Central memory CD8-positive, alpha-beta T cell (primary cell): ENCODE measurements around the gene SHISA3.

ENCODE experiments used
- ATAC-seq: fragments of 150-1000 bp; cut with Tn5 transposase; replicated peaks from 2 replicates; pipeline ENCODE4 v1.10.0; 2022; ENCODE audit warnings: mild to moderate bottlenecking, moderate FRiP score, moderate number of reproducible peaks; ENCODE audit not compliant: poor library complexity, severe bottlenecking; ENCODE audit errors: extremely low read depth
- DNase-seq, 2 donors: peaks; one replicate each; pipeline ENCODE4 v3.0.0; 2021; ENCODE audit warnings: low spot score in 2 of 2
- H3K27ac Mint-ChIP-seq: one replicate; pipeline ENCODE4 v1.8.0; 2022; ENCODE audit warnings: low read depth, mild to moderate bottlenecking, moderate library complexity, mixed read lengths
- H3K27me3 Mint-ChIP-seq: one replicate; pipeline ENCODE4 v1.8.0; 2022; ENCODE audit warnings: mixed read lengths
- H3K36me3 Mint-ChIP-seq: one replicate; pipeline ENCODE4 v1.8.0; 2022; ENCODE audit warnings: mild to moderate bottlenecking, moderate library complexity, mixed read lengths; ENCODE audit not compliant: insufficient read depth
- H3K4me1 Mint-ChIP-seq: one replicate; pipeline ENCODE4 v1.8.0; 2022; ENCODE audit warnings: mixed read lengths
- H3K4me3 Mint-ChIP-seq: one replicate; pipeline ENCODE4 v1.8.0; 2022; ENCODE audit warnings: mild to moderate bottlenecking, moderate library complexity, mixed read lengths
- H3K9me3 Mint-ChIP-seq: one replicate; pipeline ENCODE4 v1.8.0; 2022; ENCODE audit warnings: mixed read lengths

SHISA3 gene

DNA sequence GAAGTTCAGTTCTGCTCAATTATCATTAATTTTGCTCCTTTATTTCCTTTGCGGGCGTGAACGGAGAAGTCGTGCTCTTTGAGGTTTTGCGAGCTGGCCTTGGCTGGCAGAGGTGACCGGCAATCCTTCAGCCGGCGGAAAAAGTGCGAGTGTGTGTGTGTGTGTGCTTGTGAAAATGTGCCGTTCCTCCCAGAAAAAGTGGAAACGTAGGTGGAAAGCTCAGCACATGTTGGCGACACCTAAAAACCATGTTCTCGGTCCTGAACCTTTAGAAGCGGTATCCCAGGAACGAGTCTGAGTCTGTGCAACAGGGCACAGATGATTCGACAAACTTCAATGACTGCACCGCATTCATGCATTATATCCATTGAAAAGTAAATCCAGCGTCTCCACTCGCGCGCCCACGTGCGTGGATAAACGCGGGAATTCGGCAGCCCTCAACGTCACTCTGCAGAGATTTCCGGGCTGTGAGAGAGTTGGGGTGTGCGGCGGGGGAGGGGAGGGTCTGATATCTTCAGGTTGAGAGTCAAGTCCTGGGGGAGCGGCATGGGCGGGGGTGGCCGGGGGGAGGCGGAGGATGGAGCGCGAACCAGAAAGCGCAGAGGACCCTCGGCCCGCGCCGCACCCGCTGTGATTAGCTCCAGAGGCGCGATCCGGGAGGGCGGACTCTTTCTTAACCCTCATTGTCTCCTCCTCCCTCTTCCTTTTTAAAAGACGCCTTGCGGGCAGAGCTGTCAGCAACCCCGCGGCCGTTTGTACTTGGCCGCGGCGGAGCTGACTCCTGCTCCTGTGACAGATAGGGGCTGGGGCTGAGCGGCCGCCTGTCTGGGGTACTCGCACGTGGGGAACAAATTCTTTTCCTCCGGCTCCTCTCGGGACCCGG, at the start of gene SHISA3:
SHISA3 (plus strand) TSS at position 737 of the 883 bp plus-strand sequence. CDS start 569 bp downstream, outside the sequence.
- peaks cover 67% of the 10 kb centered on the region for H3K27me3 Mint-ChIP-seq
- ATAC-seq, result no peak

DNA sequence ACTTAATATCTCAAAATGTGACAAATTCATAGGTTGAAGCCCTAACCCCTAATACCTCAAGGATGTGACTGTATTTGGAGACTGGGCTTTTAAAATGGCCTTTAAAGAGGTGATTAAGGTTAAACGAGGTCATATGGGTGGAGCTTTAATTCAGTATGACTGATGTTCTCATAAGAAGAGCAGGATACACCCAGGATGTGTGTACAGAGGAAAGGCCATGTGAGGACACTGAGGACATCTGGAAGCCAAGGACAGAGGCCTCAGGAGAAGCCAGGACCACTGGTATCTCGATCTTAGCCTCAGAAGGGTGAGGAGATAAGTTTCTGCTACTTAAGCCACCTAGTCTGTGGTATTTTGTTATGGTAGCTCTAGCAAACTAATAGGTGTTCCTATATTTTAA, 49.0 kb upstream of the SHISA3 start:
- DNase-seq (no peak), ATAC-seq (no peak)
- Mint-ChIP-seq H3K36me3 (peaks cover 2% of the 10 kb centered on the region), H3K27ac (no peak overlapping the region), H3K4me1 (no peaks in the 10 kb centered on the region), H3K27me3 (peaks cover 53% of the 10 kb centered on the region), H3K9me3 (no peaks in the 10 kb centered on the region), H3K4me3 (no peak overlapping the region)

More for the DNA sequence above, at the start of gene SHISA3:
- Mint-ChIP-seq H3K4me3 (peak within 1 kb of the TSS; percentile 77), H3K36me3 (no peaks in the 10 kb centered on the region), H3K9me3 (no peaks in the 10 kb centered on the region), H3K27ac (no peak within 1 kb of the TSS), H3K4me1 (peaks cover 35% of the 10 kb centered on the region)
- DNase-seq, result no peak

DNA sequence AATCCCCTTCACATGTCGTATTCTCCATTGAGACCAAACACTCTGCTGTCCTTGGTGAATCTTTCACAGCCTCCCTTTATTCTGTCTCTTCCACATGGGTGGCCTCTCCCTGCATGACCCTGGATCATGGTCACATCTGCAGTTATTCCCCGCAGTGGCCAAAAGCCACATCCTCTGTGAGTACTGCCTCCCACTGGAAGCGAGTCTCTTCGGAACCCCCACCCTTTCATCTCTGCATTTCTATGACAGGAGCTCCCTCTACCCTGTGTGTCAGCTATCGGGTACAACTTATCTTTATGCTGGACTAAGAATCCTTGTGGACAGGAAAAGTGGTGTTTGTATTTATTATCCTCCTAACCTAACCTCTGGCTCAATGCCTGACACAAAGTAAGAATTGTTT, 48.6 kb upstream of the SHISA3 start:
- DNase-seq (no peak), ATAC-seq (no peak)
- no peak overlapping the region for H3K27ac Mint-ChIP-seq
- H3K27me3 Mint-ChIP-seq, result peaks cover 49% of the 10 kb centered on the region
- H3K9me3 Mint-ChIP-seq, result no peaks in the 10 kb centered on the region
- H3K4me3 Mint-ChIP-seq, result no peak overlapping the region
- no peaks in the 10 kb centered on the region for H3K4me1 Mint-ChIP-seq
- peaks cover 2% of the 10 kb centered on the region for H3K36me3 Mint-ChIP-seq

DNA sequence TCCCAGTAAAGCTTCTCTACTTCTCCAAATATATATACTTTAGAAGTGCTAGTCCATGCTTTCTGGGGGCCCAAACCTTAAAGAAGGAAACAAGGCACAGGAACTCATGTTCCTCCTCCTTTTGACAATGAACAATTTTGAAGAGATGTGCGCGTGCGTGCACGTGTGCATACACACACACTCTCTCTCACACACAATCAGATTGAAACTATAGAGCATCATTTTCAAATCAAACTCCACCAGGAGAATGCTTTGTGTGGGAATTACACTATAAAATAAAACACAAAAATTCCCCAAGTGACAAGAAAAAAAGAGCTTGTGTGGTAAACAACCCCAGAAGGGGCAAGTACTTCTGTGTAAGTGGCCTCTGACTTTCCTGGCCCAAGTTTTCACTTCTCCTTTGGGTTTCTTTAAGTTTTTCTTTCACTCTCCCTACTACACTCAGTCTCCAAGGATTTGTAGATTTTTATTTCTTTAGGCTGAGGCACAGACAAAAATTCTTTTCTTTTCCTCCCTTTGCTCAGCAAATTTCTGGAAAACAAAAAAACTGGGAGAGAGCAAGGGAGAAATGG, 46.6 kb upstream of the SHISA3 start:
- H3K9me3 Mint-ChIP-seq, result no peaks in the 10 kb centered on the region
- no peak overlapping the region for H3K27ac Mint-ChIP-seq
- ATAC-seq (no peak), DNase-seq (no peak)
- H3K4me1 Mint-ChIP-seq, result no peaks in the 10 kb centered on the region
- peaks cover 57% of the 10 kb centered on the region for H3K27me3 Mint-ChIP-seq
- H3K4me3 Mint-ChIP-seq, result no peak overlapping the region
- peaks cover 2% of the 10 kb centered on the region for H3K36me3 Mint-ChIP-seq

DNA sequence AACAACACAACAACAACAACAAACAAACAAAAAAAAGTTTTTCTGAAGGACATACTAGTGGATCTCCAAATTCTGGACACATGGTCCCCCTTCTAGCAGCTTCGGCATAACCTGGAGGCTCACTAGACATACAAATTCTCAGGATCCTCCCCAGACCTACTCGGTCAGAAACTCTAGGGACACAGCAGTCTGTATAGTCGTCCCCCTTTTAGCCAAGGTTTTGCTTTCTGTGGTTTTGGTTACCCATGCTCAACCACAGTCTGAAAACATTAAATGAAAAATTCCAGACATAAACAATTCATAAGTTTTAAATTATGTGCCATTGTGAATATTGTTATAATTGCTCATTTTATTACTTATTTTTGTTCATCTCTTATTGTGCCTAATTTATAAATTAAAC, 45.2 kb upstream of the SHISA3 start:
- no peak overlapping the region for H3K4me3 Mint-ChIP-seq
- no peak overlapping the region for H3K27ac Mint-ChIP-seq
- H3K27me3 Mint-ChIP-seq, result peaks cover 71% of the 10 kb centered on the region
- peaks cover 4% of the 10 kb centered on the region for H3K4me1 Mint-ChIP-seq
- peaks cover 2% of the 10 kb centered on the region for H3K36me3 Mint-ChIP-seq
- no peaks in the 10 kb centered on the region for H3K9me3 Mint-ChIP-seq
- ATAC-seq (no peak), DNase-seq (no peak)

DNA sequence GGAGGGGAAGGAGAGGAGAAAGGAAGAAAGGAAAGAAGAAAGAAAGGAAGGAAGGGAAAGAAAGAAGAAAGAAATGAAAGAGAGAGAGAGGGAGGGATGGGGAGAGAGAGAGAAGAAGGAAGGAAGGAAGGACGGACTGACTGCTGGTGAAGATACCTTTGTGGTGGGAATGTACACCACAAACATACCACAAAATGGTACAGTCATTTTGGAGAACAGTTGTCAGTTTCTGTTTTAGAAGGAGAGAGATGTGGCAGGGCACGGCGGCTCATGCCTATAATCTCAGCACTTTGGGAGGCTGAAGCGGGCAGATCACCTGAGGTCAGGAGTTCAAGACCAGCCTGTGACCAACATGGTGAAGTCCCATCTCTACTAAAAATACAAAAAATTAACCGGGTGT, 40.0 kb upstream of the SHISA3 start:
- peaks cover 65% of the 10 kb centered on the region for H3K27me3 Mint-ChIP-seq

DNA sequence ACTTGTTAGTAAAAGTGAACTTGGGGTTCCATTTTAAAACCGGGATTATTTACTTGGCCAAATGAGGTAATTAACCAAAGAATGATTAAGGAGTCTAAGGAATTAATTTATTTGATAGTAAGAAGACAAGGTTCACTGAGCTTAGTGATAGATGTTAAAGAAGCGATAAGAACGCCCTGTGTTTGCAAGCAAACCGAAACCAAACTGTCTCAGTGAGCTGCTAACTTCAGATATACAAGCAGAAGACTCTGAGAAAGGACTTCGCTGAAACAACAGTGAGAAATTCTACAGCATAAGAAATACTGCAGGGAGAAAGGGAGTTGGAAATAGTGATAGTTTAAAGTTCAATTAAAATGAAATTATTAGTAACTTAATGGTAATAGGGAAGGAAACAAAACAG, 37.6 kb upstream of the SHISA3 start:
- H3K27me3 Mint-ChIP-seq, result peaks cover 62% of the 10 kb centered on the region
- no peaks in the 10 kb centered on the region for H3K9me3 Mint-ChIP-seq
- H3K4me1 Mint-ChIP-seq, result peaks cover 7% of the 10 kb centered on the region

More for the DNA sequence above, 40.0 kb upstream of the SHISA3 start:
- no peak for DNase-seq
- Mint-ChIP-seq H3K9me3 (no peaks in the 10 kb centered on the region), H3K4me1 (peaks cover 7% of the 10 kb centered on the region), H3K4me3 (no peak overlapping the region), H3K27ac (no peak overlapping the region), H3K36me3 (no peaks in the 10 kb centered on the region)
- ATAC-seq, result no peak

DNA sequence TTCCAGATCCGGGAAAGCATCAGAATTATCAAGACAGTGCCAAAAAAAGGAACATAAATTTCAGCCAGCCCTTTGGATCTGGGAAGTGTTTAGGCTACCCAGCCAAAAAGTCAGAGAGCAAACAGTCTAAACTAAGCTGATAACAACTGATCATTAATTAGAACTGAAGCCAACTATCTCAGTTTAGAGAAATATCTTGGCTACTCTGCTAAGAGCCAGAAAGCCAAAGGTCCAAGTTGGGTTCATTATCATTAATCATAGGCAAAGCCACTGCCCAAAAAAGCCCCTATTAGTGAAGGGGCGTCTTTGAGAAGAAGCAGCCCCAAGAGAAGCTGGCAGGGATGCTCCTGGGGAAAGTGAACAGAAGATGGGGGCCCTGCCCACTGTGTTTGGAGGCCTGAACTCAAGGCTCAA, 37.0 kb upstream of the SHISA3 start:
- DNase-seq (no peak), ATAC-seq (no peak)
- Mint-ChIP-seq H3K27me3 (peaks cover 58% of the 10 kb centered on the region), H3K4me3 (no peak overlapping the region), H3K36me3 (no peaks in the 10 kb centered on the region), H3K9me3 (no peaks in the 10 kb centered on the region), H3K4me1 (peaks cover 7% of the 10 kb centered on the region), H3K27ac (no peak overlapping the region)

More for the DNA sequence above, 37.6 kb upstream of the SHISA3 start:
- ATAC-seq (no peak), DNase-seq (no peak)
- no peaks in the 10 kb centered on the region for H3K36me3 Mint-ChIP-seq
- no peak overlapping the region for H3K27ac Mint-ChIP-seq
- no peak overlapping the region for H3K4me3 Mint-ChIP-seq

DNA sequence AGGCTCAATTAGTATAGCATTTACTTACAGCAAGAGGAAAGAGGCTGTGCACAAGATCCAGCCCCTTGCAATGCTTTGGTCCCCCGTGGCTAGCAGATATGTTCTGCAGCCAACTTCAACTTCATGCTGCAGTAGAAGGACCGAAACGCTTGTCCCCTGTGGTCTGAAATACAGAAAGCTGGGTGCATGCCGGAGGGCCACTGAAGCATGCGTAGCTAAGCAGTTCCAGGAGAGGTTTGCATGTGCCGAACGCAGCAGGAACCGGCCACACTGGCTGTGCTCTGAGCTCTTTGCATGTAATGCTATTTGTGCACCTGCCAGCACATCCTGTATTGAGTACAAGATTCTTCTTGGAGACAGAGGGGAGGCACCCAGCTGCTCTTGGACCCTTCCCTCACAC, 35.8 kb upstream of the SHISA3 start:
- peaks cover 48% of the 10 kb centered on the region for H3K27me3 Mint-ChIP-seq
- peaks cover 7% of the 10 kb centered on the region for H3K4me1 Mint-ChIP-seq
- no peak for ATAC-seq
- no peaks in the 10 kb centered on the region for H3K9me3 Mint-ChIP-seq
- DNase-seq, result no peak
- no peak overlapping the region for H3K4me3 Mint-ChIP-seq
- H3K27ac Mint-ChIP-seq, result no peak overlapping the region
- H3K36me3 Mint-ChIP-seq, result no peaks in the 10 kb centered on the region

DNA sequence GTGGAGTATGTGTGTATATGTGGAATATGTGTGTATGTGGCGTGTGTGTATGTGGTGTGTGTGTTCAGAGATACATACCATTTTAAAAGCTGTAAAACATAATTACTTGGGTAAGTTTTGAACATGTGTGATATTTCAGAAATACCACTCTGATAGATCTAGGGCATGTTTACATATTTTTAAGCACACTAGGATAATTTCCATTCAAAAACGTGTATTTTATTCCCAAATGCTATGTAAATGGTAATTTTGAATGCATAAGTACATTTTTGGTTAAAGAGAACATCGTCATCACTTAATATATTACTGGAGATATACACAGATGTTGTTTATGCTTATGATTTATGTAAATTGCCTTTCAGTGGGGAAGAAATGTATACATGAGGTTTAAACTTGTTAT, 34.7 kb upstream of the SHISA3 start:
- Mint-ChIP-seq H3K4me3 (no peak overlapping the region), H3K36me3 (no peaks in the 10 kb centered on the region), H3K9me3 (no peaks in the 10 kb centered on the region), H3K4me1 (no peaks in the 10 kb centered on the region), H3K27ac (no peak overlapping the region), H3K27me3 (peaks cover 48% of the 10 kb centered on the region)
- no peak for DNase-seq
- no peak for ATAC-seq

DNA sequence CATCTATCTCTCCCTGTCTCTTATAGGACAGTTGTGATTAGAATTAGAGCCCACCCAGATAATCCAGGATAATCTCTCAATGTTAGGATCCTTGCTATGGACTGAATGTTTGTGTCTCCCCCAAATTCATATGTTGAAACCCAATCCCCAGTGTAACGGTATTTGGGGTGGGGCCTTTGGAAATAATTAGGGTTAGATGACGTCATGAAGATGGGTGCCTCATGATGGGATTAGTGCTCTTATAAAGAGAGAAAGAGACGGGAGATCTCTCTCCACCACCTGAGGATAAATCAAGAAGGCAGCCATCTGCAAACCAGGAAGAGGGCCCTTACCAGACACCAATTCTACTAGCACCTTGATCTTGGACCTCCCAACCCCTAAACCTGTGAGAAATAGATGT, 33.7 kb upstream of the SHISA3 start:
- ATAC-seq, result no peak
- Mint-ChIP-seq H3K27me3 (peaks cover 48% of the 10 kb centered on the region), H3K4me1 (no peaks in the 10 kb centered on the region), H3K27ac (no peak overlapping the region), H3K9me3 (no peaks in the 10 kb centered on the region), H3K4me3 (no peak overlapping the region), H3K36me3 (no peaks in the 10 kb centered on the region)
- no peak for DNase-seq

DNA sequence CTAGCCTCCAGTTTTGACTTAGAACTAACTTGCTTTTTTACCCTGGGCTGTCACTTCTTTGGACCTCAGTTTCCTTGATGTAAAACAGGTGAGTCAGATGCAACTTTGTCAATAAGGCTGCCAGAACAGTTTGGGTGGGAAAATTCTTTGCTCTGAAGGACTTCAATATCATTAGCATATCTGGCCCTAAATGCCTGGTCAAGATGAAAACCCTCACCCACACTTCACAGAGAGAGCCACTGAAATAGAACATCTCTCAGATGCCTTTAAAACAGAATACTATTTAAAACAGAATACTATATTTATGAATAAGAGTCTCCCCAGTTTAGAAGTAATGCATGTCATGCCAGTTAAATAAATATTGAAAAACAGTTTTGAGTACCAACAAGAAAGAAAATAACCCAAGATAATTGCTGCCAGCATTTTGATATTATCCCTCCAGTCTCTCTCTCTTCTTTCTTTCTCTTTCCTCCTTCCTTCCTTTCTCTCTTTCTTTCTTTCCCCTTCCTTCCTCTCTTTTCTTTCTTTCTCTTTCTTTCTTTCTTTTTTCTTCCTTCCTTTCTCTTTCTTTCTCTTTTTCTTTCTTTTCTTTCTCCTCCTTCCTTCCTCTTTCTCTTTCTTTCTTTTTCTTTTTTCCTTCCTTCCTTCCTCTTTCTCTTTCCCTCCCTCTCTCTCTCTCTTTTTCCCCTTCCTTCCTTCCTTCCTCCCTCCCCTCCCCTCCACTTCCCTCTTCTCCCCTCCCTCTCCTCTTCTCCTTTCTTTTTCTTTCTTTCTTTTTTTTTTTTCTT, 32.8 kb upstream of the SHISA3 start:
- H3K27ac Mint-ChIP-seq, result no peak overlapping the region

More for the DNA sequence above, 32.8 kb upstream of the SHISA3 start:
- no peaks in the 10 kb centered on the region for H3K4me1 Mint-ChIP-seq
- DNase-seq (no peak), ATAC-seq (no peak)
- H3K4me3 Mint-ChIP-seq, result no peak overlapping the region
- no peaks in the 10 kb centered on the region for H3K9me3 Mint-ChIP-seq
- H3K27me3 Mint-ChIP-seq, result peaks cover 40% of the 10 kb centered on the region
- H3K36me3 Mint-ChIP-seq, result no peaks in the 10 kb centered on the region
